ENCODE measurements around the gene NPPA. TPM values are rescaled to one million over a fixed set of nuclear protein-coding genes. Genes with fewer than 3 reads are reported as not detected.
"Not testable (repeated sequence)": the region's sequence is repeated elsewhere in the genome, so short reads cannot be mapped to it uniquely, and the experiment has no call there.

NPPA gene
- total and polyA plus RNA-seq, 2 experiments from 2014 or later = not detected

- Histone ChIP-seq H3K4me3 (peak overlapping the region; percentile 84), H3K36me3 (ENCODE audit: low read depth) (peaks cover 6% of the 10 kb centered on the region; the same call in 1 of the 2 replicates), H3K79me2 (ENCODE audit: insufficient read depth) (peaks cover 54% of the 10 kb centered on the region), H3K9ac (peak overlapping the region; percentile 84), H3K9me3 (ENCODE audit: low read depth) (no peaks in the 10 kb centered on the region), H3K4me2 (ENCODE audit: unreplicated experiment) (peak overlapping the region; percentile 97), H3K27ac (peak overlapping the region; percentile 79), H2AFZ (peak overlapping the region; percentile 61), H3K9me2 (ENCODE audit: insufficient read depth) (no peaks in the 10 kb centered on the region), H3F3A (ENCODE audit: insufficient read depth) (peaks cover 26% of the 10 kb centered on the region), H3K4me1 (ENCODE audit: insufficient read depth) (peaks cover 28% of the 10 kb centered on the region), H4K20me1 (ENCODE audit: insufficient read depth) (no peaks in the 10 kb centered on the region), H3K27me3 (replicated peaks; ENCODE audit: insufficient read depth) (no peaks in the 10 kb centered on the region)
- in situ Hi-C loops (cut with MboI) = no loop called here
- TF ChIP-seq EZH2phosphoT487 (IDR thresholded peaks at IDR 0.05; ENCODE audit: insufficient read depth, low read depth) (no peak), EZH2 (IDR thresholded peaks at IDR 0.05; ENCODE audit: insufficient read depth, poor library complexity, severe bottlenecking) (no peak)
- DNase-seq = peak; percentile 63
- WGBS, 2 experiments (ENCODE audit: low coverage in 1 of 2, low lambda C conversion rate in 2 of 2, missing lambda C conversion rate in 2 of 2) = 3 to 5% methylated on average over 17 of the region's 17 CpGs
Observed at GRCh38 chr1:11804666-11805421, 42.7 kb downstream of the NPPA start.

DNA sequence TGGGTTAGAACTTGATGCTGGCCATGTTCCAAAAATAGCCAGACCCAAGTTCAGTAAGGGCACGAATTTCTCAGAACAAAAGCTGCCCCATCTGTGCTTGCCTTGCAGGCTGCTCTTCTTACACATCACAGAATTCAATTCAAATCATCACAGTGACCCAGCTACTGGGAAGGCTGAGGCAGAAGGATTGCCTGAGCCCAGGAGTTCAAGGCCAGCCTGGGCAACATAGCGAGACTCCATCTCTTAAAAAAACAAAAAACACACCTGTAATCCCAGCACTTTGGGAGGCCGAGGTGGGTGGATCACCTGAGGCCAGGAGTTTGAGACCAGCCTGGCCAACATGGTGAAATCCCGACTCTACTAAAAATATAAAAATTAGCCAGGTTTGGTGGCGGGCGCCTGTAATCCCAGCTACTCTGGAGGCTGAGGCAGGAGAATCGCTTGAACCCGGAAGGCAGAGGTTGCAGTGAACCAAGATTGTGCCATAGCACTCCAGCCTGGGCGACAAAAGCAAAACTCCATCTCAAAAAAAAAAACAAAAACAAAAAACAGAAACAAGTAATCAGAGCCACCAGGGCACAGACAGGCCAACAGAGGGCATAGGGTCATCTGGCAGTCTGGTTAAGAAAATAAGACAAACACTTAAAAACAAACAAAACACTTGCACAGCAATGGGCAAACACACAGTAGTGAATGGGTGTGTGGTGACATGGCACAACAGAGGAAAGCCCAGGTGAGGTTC, 43.5 kb downstream of the NPPA start:
- Histone ChIP-seq H2AFZ (peak overlapping the region; percentile 72), H3K4me3 (peak overlapping the region; percentile 84), H3K27ac (peak overlapping the region; percentile 79), H3K79me2 (ENCODE audit: insufficient read depth) (peaks cover 46% of the 10 kb centered on the region), H3K9ac (peak overlapping the region; percentile 84), H3K4me1 (ENCODE audit: insufficient read depth) (peaks cover 28% of the 10 kb centered on the region), H3F3A (ENCODE audit: insufficient read depth) (peaks cover 26% of the 10 kb centered on the region), H3K4me2 (ENCODE audit: unreplicated experiment) (peak overlapping the region; percentile 97)
- H4K20me1 ChIP-seq (ENCODE audit: insufficient read depth); H3K27me3 ChIP-seq (replicated peaks; ENCODE audit: insufficient read depth); H3K9me3 ChIP-seq (ENCODE audit: low read depth); H3K36me3 ChIP-seq (ENCODE audit: low read depth); H3K9me2 ChIP-seq (ENCODE audit: insufficient read depth); DNase-seq; in situ Hi-C loops (cut with MboI): not testable (repeated sequence)
- WGBS, 2 experiments (ENCODE audit: low coverage in 1 of 2, low lambda C conversion rate in 2 of 2, missing lambda C conversion rate in 2 of 2) = 36% methylated on average over 8 to 9 of the region's 9 CpGs

DNA sequence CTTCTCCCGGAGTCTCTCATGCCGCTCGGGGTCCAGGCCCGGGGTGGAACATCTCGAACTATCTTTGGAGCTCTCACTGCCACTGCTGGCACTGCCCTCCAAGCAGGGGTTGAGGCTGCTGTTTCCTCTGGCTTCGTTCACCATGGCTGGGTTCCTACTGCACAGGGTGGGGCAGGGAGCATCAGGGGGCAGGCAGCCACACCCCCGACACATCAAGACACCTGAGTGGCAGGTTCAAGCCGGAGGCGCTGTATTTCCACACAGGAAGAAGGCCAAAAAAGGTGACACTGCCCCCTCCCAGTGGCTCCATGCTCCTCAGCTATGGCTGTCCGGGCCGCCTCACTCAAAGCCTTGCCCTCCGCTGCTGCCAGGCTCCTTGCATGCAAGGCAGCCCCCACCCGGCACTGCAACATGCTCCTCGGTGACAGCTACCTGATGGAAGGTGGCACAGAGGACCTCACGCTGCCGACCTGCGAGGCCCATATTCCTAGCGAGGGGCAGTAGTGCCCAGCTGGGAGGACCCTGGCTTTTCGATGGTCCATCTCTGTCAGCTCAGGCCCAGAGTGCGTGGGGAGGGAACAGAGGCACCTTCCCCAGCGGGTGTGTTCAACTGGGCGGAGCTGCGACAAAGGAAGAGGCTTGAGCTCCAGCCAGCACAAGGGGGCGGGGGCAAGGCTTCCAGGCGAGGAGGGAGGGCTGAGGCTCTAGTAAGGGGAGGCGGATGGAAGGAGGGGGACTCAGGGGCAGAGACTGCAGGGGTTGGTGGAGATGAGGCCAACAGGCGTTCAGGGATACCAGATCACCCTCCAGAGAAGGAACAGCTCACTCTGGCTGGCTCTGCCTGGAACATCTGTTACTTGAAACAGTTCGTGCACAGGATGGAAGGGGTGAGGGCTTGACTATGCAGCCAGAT, 44.4 kb downstream of the NPPA start:
- Histone ChIP-seq H3K36me3 (ENCODE audit: low read depth) (peaks cover 6% of the 10 kb centered on the region; the same call in 1 of the 2 replicates), H3K4me3 (peak overlapping the region; percentile 84), H4K20me1 (ENCODE audit: insufficient read depth) (no peaks in the 10 kb centered on the region), H3K9me3 (ENCODE audit: low read depth) (no peaks in the 10 kb centered on the region), H3K4me2 (ENCODE audit: unreplicated experiment) (peak overlapping the region; percentile 97), H3K9me2 (ENCODE audit: insufficient read depth) (no peaks in the 10 kb centered on the region), H3F3A (ENCODE audit: insufficient read depth) (peaks cover 26% of the 10 kb centered on the region), H3K4me1 (ENCODE audit: insufficient read depth) (peaks cover 28% of the 10 kb centered on the region), H3K79me2 (ENCODE audit: insufficient read depth) (peaks cover 38% of the 10 kb centered on the region), H2AFZ (peak overlapping the region; percentile 72), H3K27ac (peak overlapping the region; percentile 79), H3K9ac (peak overlapping the region; percentile 84), H3K27me3 (replicated peaks; ENCODE audit: insufficient read depth) (no peaks in the 10 kb centered on the region)
- 3 to 5% methylated on average over 22 to 23 of the region's 28 CpGs for WGBS, 2 experiments (ENCODE audit: low coverage in 1 of 2, low lambda C conversion rate in 2 of 2, missing lambda C conversion rate in 2 of 2)
- peak; percentile 93 for DNase-seq
- TF ChIP-seq EZH2 (IDR thresholded peaks at IDR 0.05; ENCODE audit: insufficient read depth, poor library complexity, severe bottlenecking) (no peak), EZH2phosphoT487 (IDR thresholded peaks at IDR 0.05; ENCODE audit: insufficient read depth, low read depth) (no peak)
- in situ Hi-C loops (cut with MboI) = no loop called here

DNA sequence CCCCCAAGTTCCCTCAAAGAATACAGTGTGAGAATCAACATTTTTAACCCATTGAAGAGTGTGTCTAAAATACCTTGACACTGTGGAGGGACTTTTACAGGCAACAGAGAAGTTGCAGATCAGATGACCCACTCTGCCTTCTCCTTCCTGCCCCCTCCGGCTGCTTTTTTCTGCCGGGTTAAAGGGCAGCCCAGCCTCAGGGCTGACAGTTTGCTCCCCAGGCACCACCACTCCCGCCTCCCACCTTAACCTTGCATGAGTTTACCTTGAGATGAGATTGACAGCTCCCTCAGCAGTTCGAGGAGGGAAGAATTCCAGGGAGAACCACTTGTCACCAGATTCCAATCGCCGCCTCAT, 45.0 kb downstream of the NPPA start:
- no peaks in the 10 kb centered on the region for H4K20me1 ChIP-seq (ENCODE audit: insufficient read depth)
- H3K4me2 ChIP-seq (ENCODE audit: unreplicated experiment) = peak overlapping the region; percentile 97
- WGBS, 2 experiments (ENCODE audit: low coverage in 1 of 2, low lambda C conversion rate in 2 of 2, missing lambda C conversion rate in 2 of 2) = 1% methylated on average over 6 of the region's 6 CpGs
- TF ChIP-seq EZH2phosphoT487 (IDR thresholded peaks at IDR 0.05; ENCODE audit: insufficient read depth, low read depth) = no peak
- TF ChIP-seq EZH2 (IDR thresholded peaks at IDR 0.05; ENCODE audit: insufficient read depth, poor library complexity, severe bottlenecking) = no peak
- peak; percentile 46 for DNase-seq
- peak overlapping the region; percentile 84 for H3K9ac ChIP-seq
- no peaks in the 10 kb centered on the region for H3K27me3 ChIP-seq (replicated peaks; ENCODE audit: insufficient read depth)
- peaks cover 3% of the 10 kb centered on the region; the same call in 1 of the 2 replicates for H3K36me3 ChIP-seq (ENCODE audit: low read depth)
- H3K79me2 ChIP-seq (ENCODE audit: insufficient read depth) = peaks cover 31% of the 10 kb centered on the region
- H3K27ac ChIP-seq = peak overlapping the region; percentile 79
- H3F3A ChIP-seq (ENCODE audit: insufficient read depth) = peaks cover 26% of the 10 kb centered on the region
- H3K9me2 ChIP-seq (ENCODE audit: insufficient read depth) = no peaks in the 10 kb centered on the region
- H2AFZ ChIP-seq = peak overlapping the region; percentile 72
- H3K9me3 ChIP-seq (ENCODE audit: low read depth) = no peaks in the 10 kb centered on the region
- in situ Hi-C loops (cut with MboI) = no loop called here
- peak overlapping the region; percentile 84 for H3K4me3 ChIP-seq
- H3K4me1 ChIP-seq (ENCODE audit: insufficient read depth) = peaks cover 26% of the 10 kb centered on the region
